ENCODE data around the gene GPX3.

DNA sequence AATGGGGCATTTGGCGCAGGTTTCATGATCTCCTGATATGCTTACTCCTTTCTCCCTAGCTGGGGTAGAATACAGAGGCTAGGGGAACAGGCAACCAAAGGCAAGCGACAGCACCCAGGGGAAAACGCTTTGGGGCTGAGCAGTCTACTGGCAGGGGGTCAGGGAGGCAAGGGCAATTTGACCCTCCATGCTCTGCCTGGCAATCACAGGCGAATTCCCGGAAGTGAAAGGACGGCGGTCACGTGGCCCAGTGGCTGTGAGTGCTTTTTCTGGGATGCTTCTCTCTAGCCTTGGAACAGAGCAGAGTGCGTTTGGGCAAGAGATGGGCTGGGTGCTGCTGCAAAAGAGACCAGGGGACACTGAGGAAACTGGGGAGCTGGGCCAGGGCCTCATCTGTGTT, 5.7 kb downstream of the GPX3 start:
- TF ChIP-seq, protein P1, sequence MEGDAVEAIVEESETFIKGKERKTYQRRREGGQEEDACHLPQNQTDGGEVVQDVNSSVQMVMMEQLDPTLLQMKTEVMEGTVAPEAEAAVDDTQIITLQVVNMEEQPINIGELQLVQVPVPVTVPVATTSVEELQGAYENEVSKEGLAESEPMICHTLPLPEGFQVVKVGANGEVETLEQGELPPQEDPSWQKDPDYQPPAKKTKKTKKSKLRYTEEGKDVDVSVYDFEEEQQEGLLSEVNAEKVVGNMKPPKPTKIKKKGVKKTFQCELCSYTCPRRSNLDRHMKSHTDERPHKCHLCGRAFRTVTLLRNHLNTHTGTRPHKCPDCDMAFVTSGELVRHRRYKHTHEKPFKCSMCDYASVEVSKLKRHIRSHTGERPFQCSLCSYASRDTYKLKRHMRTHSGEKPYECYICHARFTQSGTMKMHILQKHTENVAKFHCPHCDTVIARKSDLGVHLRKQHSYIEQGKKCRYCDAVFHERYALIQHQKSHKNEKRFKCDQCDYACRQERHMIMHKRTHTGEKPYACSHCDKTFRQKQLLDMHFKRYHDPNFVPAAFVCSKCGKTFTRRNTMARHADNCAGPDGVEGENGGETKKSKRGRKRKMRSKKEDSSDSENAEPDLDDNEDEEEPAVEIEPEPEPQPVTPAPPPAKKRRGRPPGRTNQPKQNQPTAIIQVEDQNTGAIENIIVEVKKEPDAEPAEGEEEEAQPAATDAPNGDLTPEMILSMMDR (IDR thresholded peaks at IDR 0.05), result no peak
- TF ChIP-seq POLR2AphosphoS5 (IDR thresholded peaks at IDR 0.05) (no peak), EP300 (IDR thresholded peaks at IDR 0.05) (no peak)

Measured in stomach (tissue), 4 donors.